PC-3 (cell line): ENCODE data around the gene HIPK2. TPM values are rescaled to one million over a fixed set of nuclear protein-coding genes. Genes with fewer than 3 reads are reported as not detected.

ENCODE experiments used
- ATAC-seq: fragments of 200-7000 bp; cut with Tn5 transposase; 2 replicates; pipeline ENCODE4 v1.9.1; 2020; ENCODE audit warnings: mild to moderate bottlenecking, moderate library complexity
- BruUV-seq: library from RNA; stranded (reverse); fragments of 400-500 nt; replicated peaks from 2 replicates; lab custom pipeline; 2021; lab: Mats Ljungman, UMichigan
- CTCF ChIA-PET: fragments of 300-600 bp; sonication (Branson Sonifier 250); formaldehyde crosslinking; loops from one replicate; lab custom pipeline; 2022; ENCODE audit warnings: antibody characterized with exemption; lab: Charles Lee
- POLR2A ChIA-PET: fragments of 300-600 bp; sonication (Branson Sonifier 250); formaldehyde crosslinking; loops from one replicate; lab custom pipeline; 2022; ENCODE audit warnings: antibody characterized with exemption; ENCODE audit not compliant: unreplicated experiment; lab: Charles Lee
- DNase-seq: peaks from one replicate; pipeline ENCODE4 v3.0.0-alpha.2; 2015
- H2AFZ ChIP-seq: fragments of 300-600 bp; sonication (generic); 2 replicates; pipeline ENCODE4 v1.6.0; 2016; ENCODE audit warnings: antibody characterized with exemption, low read length
- H3F3A ChIP-seq: fragments of 300-600 bp; sonication (generic); one replicate; pipeline ENCODE4 v1.6.0; 2017; ENCODE audit warnings: antibody characterized with exemption, low read length, control low read depth, mild to moderate bottlenecking; ENCODE audit not compliant: unreplicated experiment
- H3K27ac ChIP-seq: fragments of 300-600 bp; sonication (generic); 2 replicates; pipeline ENCODE4 v1.5.1; 2016; ENCODE audit warnings: mild to moderate bottlenecking, low read length
- H3K27me3 ChIP-seq: fragments of 300-600 bp; sonication (generic); 2 replicates; pipeline ENCODE4 v1.6.1; 2016; ENCODE audit warnings: low read length, mixed read lengths
- H3K36me3 ChIP-seq: fragments of 300-600 bp; sonication (generic); 2 replicates; pipeline ENCODE4 v1.6.1; 2016; ENCODE audit warnings: low read depth, mixed run types, low read length, mixed read lengths
- H3K4me1 ChIP-seq: fragments of 300-600 bp; sonication (generic); 2 replicates; pipeline ENCODE4 v1.5.1; 2016; ENCODE audit warnings: low read length; ENCODE audit not compliant: insufficient read depth
- H3K4me2 ChIP-seq: fragments of 300-600 bp; sonication (generic); 2 replicates; pipeline ENCODE4 v1.6.0; 2016; ENCODE audit warnings: low read length
- H3K4me3 ChIP-seq: fragments of 300-600 bp; sonication (generic); 2 replicates; pipeline ENCODE4 v1.5.1; 2016; ENCODE audit warnings: mild to moderate bottlenecking, low read length, mixed read lengths
- H3K79me2 ChIP-seq: fragments of 300-600 bp; sonication (generic); 2 replicates; pipeline ENCODE4 v1.6.1; 2017; ENCODE audit warnings: low read length, mixed read lengths
- H3K9ac ChIP-seq: fragments of 300-600 bp; sonication (generic); 2 replicates; pipeline ENCODE4 v1.6.0; 2016; ENCODE audit warnings: mild to moderate bottlenecking, low read length
- H3K9me2 ChIP-seq: fragments of 300-600 bp; sonication (generic); replicated peaks from 2 replicates; pipeline ENCODE4 v1.6.1; 2016; ENCODE audit warnings: mixed run types, low read length, mixed read lengths
- H3K9me3 ChIP-seq: fragments of 300-600 bp; sonication (generic); 2 replicates; pipeline ENCODE4 v1.6.1; 2016; ENCODE audit warnings: low read length, mixed read lengths
- H4K20me1 ChIP-seq: fragments of 300-600 bp; sonication (generic); 2 replicates; pipeline ENCODE4 v1.6.1; 2016; ENCODE audit warnings: low read length, mixed read lengths
- EZH2 ChIP-seq: fragments of 300-600 bp; sonication (generic); IDR thresholded peaks from one replicate; pipeline ENCODE4 v1.6.1; 2017; ENCODE audit warnings: antibody characterized with exemption, mild to moderate bottlenecking, low read length; ENCODE audit not compliant: unreplicated experiment
- EZH2phosphoT487 ChIP-seq: fragments of 300-600 bp; sonication (generic); IDR thresholded peaks from 2 replicates; pipeline ENCODE4 v1.6.1; 2018; ENCODE audit warnings: mild to moderate bottlenecking, antibody characterized with exemption, low read length, borderline replicate concordance
- intact Hi-C: fragments of 100-400 bp; cut with micrococcal nuclease; formaldehyde crosslinking; loops from 2 replicates; pipeline ENCODE4 v1.9.0; 2023
- total RNA-seq: library from RNA; depleted of rRNA; stranded (reverse); fragments of >200 nt; gene quantifications from 2 replicates; pipeline ENCODE4 v1.2.3, GENCODE V29; 2014
- TF ChIP-seq, protein P1 (sequence below): fragments of 300-600 bp; sonication (generic); conservative IDR thresholded peaks from 2 replicates; pipeline ENCODE4 v1.5.1; 2017; ENCODE audit warnings: antibody characterized with exemption, low read depth, mild to moderate bottlenecking, low read length

Gene HIPK2
- total RNA-seq, 1 experiment from 2014 or later, result 38.1 TPM

DNA sequence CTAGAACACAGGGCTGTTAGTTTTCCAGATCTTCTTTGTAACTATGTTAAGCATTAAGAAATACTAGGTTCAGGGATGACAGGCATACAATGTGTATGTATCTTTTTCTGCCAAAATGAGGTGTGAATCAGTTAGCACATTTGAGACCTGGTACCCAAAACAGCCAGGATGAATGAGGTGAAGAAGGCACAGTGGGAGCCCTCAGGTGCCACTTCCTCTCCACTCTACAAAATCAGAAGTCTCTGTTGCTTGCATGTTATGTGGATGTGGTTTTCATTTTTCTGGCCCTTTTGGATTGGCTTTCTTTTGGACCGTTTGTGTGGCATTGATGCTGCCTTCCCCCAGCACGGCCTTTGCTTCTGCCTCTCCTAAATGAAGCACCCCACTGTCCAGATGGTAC, 35.9 kb upstream of the HIPK2 start:
- ATAC-seq, result no peak
- CTCF ChIA-PET, result no interaction called here
- POLR2A ChIA-PET, result no interaction called here
- no peak for DNase-seq
- Histone ChIP-seq H3K4me1 (no peaks in the 10 kb centered on the region), H3K9me3 (no peaks in the 10 kb centered on the region), H3K4me2 (no peak overlapping the region), H3K9ac (no peak overlapping the region), H3K27ac (no peak overlapping the region), H3K79me2 (no peaks in the 10 kb centered on the region), H3K9me2 (no peaks in the 10 kb centered on the region), H3K4me3 (no peak overlapping the region), H4K20me1 (no peaks in the 10 kb centered on the region), H3K36me3 (no peaks in the 10 kb centered on the region), H3F3A (no peaks in the 10 kb centered on the region), H2AFZ (no peak overlapping the region), H3K27me3 (no peaks in the 10 kb centered on the region)
- intact Hi-C loops, result no loop called here
- TF ChIP-seq EZH2 (no peak), EZH2phosphoT487 (no peak)
- TF ChIP-seq, protein P1, sequence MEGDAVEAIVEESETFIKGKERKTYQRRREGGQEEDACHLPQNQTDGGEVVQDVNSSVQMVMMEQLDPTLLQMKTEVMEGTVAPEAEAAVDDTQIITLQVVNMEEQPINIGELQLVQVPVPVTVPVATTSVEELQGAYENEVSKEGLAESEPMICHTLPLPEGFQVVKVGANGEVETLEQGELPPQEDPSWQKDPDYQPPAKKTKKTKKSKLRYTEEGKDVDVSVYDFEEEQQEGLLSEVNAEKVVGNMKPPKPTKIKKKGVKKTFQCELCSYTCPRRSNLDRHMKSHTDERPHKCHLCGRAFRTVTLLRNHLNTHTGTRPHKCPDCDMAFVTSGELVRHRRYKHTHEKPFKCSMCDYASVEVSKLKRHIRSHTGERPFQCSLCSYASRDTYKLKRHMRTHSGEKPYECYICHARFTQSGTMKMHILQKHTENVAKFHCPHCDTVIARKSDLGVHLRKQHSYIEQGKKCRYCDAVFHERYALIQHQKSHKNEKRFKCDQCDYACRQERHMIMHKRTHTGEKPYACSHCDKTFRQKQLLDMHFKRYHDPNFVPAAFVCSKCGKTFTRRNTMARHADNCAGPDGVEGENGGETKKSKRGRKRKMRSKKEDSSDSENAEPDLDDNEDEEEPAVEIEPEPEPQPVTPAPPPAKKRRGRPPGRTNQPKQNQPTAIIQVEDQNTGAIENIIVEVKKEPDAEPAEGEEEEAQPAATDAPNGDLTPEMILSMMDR, result no peak
- BruUV-seq, result no TSS peak

- TF ChIP-seq EZH2 (no peak), EZH2phosphoT487 (no peak)
- TF ChIP-seq, protein P1, result no peak
- no TSS peak for BruUV-seq
- Histone ChIP-seq H3K27me3 (no peaks in the 10 kb centered on the region), H3K9ac (no peak overlapping the region), H3K4me2 (no peak overlapping the region), H3K9me3 (no peaks in the 10 kb centered on the region), H3K4me1 (no peaks in the 10 kb centered on the region), H3K36me3 (no peaks in the 10 kb centered on the region), H3K79me2 (no peaks in the 10 kb centered on the region), H3F3A (no peaks in the 10 kb centered on the region), H2AFZ (no peak overlapping the region), H3K9me2 (no peaks in the 10 kb centered on the region), H3K27ac (no peak overlapping the region), H4K20me1 (no peaks in the 10 kb centered on the region), H3K4me3 (no peak overlapping the region)
- ChIA-PET CTCF (no interaction called here), POLR2A (no interaction called here)
- intact Hi-C loops, result no loop called here
- no peak for ATAC-seq
- DNase-seq, result no peak
Measured at GRCh38 chr7:139813151-139813550, 35.4 kb upstream of the HIPK2 start.

- no peaks in the 10 kb centered on the region for H4K20me1 ChIP-seq
- no peaks in the 10 kb centered on the region for H3K9me2 ChIP-seq
- H3K4me1 ChIP-seq, result no peaks in the 10 kb centered on the region
- no peaks in the 10 kb centered on the region for H3K79me2 ChIP-seq
- ATAC-seq (no peak), DNase-seq (no peak)
- intact Hi-C loops, result no loop called here
- H3K4me3 ChIP-seq, result no peak overlapping the region
- H3F3A ChIP-seq, result no peaks in the 10 kb centered on the region
- TF ChIP-seq EZH2phosphoT487 (no peak), EZH2 (no peak)
- TF ChIP-seq, protein P1, result no peak
- no peaks in the 10 kb centered on the region for H3K36me3 ChIP-seq
- H3K9me3 ChIP-seq, result no peaks in the 10 kb centered on the region
- no TSS peak for BruUV-seq
- no peak overlapping the region for H3K9ac ChIP-seq
- ChIA-PET POLR2A (no interaction called here), CTCF (no interaction called here)
- H2AFZ ChIP-seq, result no peak overlapping the region
- no peak overlapping the region for H3K27ac ChIP-seq
- no peaks in the 10 kb centered on the region for H3K27me3 ChIP-seq
- no peak overlapping the region for H3K4me2 ChIP-seq
Measured at GRCh38 chr7:139811066-139811465, 33.3 kb upstream of the HIPK2 start.
